ENCODE data around the gene NUB1.

DNA sequence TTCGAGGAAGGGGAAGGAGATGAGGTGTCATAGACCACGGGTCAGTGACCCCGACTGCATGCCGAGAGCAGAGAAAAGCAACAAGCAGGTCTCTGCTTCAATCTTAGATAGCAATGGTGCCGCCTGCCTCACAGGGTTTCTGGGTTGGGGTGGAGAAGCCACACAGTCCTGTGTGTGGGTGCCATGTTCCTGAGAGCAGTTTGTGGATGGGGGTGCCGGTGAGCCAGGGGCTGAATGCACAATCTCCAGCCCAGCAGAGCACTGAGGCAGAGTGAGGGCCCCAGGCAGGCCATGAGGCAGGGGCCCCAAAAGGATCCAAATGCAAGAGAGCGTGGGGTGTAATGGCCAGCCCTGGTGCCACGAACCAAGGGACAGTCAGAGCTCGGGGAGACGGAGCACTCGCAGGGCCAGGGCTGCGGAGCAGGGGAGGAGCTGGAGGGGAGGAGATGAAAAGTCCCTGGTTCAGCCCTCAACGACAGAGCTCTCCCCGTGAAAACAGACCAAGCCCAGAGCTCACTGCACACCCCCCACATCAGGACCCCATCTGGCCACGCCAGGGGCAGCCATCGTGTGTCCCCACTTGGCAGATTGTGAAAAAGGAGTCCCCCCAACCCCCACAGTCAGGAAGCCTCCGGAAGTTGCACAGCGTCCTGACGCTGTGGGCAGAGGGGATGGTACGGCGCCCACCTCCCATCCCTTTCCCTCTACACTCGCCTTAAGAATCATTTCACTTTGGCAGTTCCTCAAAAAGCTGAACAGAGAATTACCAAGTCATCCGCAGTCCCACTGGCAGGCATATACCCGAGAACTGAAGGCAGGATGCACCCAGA lies 48.4 kb downstream of the NUB1 start:
- TF ChIP-seq POLR2AphosphoS5 (IDR thresholded peaks at IDR 0.05; ENCODE audit: low read depth, low read length) = no peak
- no peak for TF ChIP-seq GATA2 (CRISPR knock-in tag; IDR thresholded peaks at IDR 0.05)
- TF ChIP-seq, protein P1, sequence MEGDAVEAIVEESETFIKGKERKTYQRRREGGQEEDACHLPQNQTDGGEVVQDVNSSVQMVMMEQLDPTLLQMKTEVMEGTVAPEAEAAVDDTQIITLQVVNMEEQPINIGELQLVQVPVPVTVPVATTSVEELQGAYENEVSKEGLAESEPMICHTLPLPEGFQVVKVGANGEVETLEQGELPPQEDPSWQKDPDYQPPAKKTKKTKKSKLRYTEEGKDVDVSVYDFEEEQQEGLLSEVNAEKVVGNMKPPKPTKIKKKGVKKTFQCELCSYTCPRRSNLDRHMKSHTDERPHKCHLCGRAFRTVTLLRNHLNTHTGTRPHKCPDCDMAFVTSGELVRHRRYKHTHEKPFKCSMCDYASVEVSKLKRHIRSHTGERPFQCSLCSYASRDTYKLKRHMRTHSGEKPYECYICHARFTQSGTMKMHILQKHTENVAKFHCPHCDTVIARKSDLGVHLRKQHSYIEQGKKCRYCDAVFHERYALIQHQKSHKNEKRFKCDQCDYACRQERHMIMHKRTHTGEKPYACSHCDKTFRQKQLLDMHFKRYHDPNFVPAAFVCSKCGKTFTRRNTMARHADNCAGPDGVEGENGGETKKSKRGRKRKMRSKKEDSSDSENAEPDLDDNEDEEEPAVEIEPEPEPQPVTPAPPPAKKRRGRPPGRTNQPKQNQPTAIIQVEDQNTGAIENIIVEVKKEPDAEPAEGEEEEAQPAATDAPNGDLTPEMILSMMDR (IDR thresholded peaks at IDR 0.05) = no peak
- TF ChIP-seq, protein P2, sequence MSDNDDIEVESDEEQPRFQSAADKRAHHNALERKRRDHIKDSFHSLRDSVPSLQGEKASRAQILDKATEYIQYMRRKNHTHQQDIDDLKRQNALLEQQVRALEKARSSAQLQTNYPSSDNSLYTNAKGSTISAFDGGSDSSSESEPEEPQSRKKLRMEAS (IDR thresholded peaks at IDR 0.05; ENCODE audit: low read depth) = no peak
- TF ChIP-seq, protein P3, sequence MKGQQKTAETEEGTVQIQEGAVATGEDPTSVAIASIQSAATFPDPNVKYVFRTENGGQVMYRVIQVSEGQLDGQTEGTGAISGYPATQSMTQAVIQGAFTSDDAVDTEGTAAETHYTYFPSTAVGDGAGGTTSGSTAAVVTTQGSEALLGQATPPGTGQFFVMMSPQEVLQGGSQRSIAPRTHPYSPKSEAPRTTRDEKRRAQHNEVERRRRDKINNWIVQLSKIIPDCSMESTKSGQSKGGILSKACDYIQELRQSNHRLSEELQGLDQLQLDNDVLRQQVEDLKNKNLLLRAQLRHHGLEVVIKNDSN (IDR thresholded peaks at IDR 0.05; ENCODE audit: borderline replicate concordance, low read depth) = no peak
- TF ChIP-seq FOXM1 (IDR thresholded peaks at IDR 0.05; ENCODE audit: low read depth) = no peak
- no peak for TF ChIP-seq RAD21 (IDR thresholded peaks at IDR 0.05; ENCODE audit: low read length)
- TF ChIP-seq, protein P4, sequence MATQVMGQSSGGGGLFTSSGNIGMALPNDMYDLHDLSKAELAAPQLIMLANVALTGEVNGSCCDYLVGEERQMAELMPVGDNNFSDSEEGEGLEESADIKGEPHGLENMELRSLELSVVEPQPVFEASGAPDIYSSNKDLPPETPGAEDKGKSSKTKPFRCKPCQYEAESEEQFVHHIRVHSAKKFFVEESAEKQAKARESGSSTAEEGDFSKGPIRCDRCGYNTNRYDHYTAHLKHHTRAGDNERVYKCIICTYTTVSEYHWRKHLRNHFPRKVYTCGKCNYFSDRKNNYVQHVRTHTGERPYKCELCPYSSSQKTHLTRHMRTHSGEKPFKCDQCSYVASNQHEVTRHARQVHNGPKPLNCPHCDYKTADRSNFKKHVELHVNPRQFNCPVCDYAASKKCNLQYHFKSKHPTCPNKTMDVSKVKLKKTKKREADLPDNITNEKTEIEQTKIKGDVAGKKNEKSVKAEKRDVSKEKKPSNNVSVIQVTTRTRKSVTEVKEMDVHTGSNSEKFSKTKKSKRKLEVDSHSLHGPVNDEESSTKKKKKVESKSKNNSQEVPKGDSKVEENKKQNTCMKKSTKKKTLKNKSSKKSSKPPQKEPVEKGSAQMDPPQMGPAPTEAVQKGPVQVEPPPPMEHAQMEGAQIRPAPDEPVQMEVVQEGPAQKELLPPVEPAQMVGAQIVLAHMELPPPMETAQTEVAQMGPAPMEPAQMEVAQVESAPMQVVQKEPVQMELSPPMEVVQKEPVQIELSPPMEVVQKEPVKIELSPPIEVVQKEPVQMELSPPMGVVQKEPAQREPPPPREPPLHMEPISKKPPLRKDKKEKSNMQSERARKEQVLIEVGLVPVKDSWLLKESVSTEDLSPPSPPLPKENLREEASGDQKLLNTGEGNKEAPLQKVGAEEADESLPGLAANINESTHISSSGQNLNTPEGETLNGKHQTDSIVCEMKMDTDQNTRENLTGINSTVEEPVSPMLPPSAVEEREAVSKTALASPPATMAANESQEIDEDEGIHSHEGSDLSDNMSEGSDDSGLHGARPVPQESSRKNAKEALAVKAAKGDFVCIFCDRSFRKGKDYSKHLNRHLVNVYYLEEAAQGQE (IDR thresholded peaks at IDR 0.05; ENCODE audit: low read depth, low read length) = no peak
- no peak for TF ChIP-seq RXRA (IDR thresholded peaks at IDR 0.05; ENCODE audit: borderline replicate concordance, low read depth)
- no peak for TF ChIP-seq EZH2phosphoT487 (IDR thresholded peaks at IDR 0.05; ENCODE audit: borderline replicate concordance, low read depth)
- TF ChIP-seq GABPA (IDR thresholded peaks at IDR 0.05; ENCODE audit: low read depth) = no peak
- no peak for TF ChIP-seq NRF1 (IDR thresholded peaks at IDR 0.05; ENCODE audit: low read depth, low read length)

Data from SK-N-SH (cell line).